Omental fat pad (tissue), 4 donors: ENCODE data around the gene NOD2. TPM values are rescaled to one million over a fixed set of nuclear protein-coding genes. Genes with fewer than 3 reads are reported as not detected.

Source experiments
- ATAC-seq: fragments of 150-250 bp; one replicate; pipeline ENCODE4 v1.9.1; 2016; ENCODE audit warnings: mild to moderate bottlenecking, moderate library complexity; ENCODE audit not compliant: low FRiP score
- DNase-seq: peaks from one replicate; pipeline ENCODE4 v3.0.0-alpha.2; 2019; ENCODE audit warnings: low spot score
- CTCF ChIP-seq, 3 donors: fragments of 450-650 bp; IDR thresholded peaks; one replicate each; pipeline ENCODE4 v1.5.1; 2016 to 2017; ENCODE audit warnings: antibody characterized with exemption in 3 of 3, mild to moderate bottlenecking in 3 of 3, moderate library complexity in 2 of 3
- total RNA-seq, 4 donors: library from RNA; depleted of rRNA; stranded (reverse); fragments of >200 nt; gene quantifications; one replicate each; pipeline ENCODE4 v1.1.0, GENCODE V29; 2016

The NOD2 gene
- total RNA-seq, 4 donors from 2014 or later = 4.4 to 17.2 (median 5.4) TPM

GRCh38 chr16:50664270-50664669, 29.1 kb upstream of the NOD2 start:
- TF ChIP-seq CTCF (IDR thresholded peaks at IDR 0.05) = no peak
- no peak for ATAC-seq

GRCh38 chr16:50665128-50665878, 28.1 kb upstream of the NOD2 start:
- TF ChIP-seq CTCF (IDR thresholded peaks at IDR 0.05) = peak in 2 of 3 donors; percentile 48 to 51
- ATAC-seq (peak; percentile 79), DNase-seq (peak; percentile 76)

More at GRCh38 chr16:50664270-50664669, 29.1 kb upstream of the NOD2 start:
- DNase-seq = no peak

- DNase-seq (no peak), ATAC-seq (no peak)
- TF ChIP-seq CTCF (IDR thresholded peaks at IDR 0.05) = no peak
These were observed 26.5 kb upstream of the NOD2 start for GRCh38 chr16:50666658-50667496.

GRCh38 chr16:50667497-50668367, 25.7 kb upstream of the NOD2 start:
- ATAC-seq (no peak), DNase-seq (no peak)
- no peak for TF ChIP-seq CTCF (IDR thresholded peaks at IDR 0.05)

- no peak for TF ChIP-seq CTCF (IDR thresholded peaks at IDR 0.05)
- ATAC-seq = no peak
- DNase-seq = no peak
These were observed 24.9 kb upstream of the NOD2 start for GRCh38 chr16:50668368-50669008.

GRCh38 chr16:50669741-50670140, 23.7 kb upstream of the NOD2 start:
- TF ChIP-seq CTCF (IDR thresholded peaks at IDR 0.05) = no peak
- ATAC-seq (no peak), DNase-seq (no peak)
